ENCODE measurements around the gene TMEM253. TPM values are rescaled to one million over a fixed set of nuclear protein-coding genes. Genes with fewer than 3 reads are reported as not detected.

TMEM253 gene
- total RNA-seq, 1 experiment from 2014 or later = 0.59 TPM

GRCh38 chr14:21103710-21104447, 3.0 kb downstream of the TMEM253 start (continued):
- TF ChIP-seq ZBTB33 (IDR thresholded peaks at IDR 0.05; ENCODE audit: extremely low read depth, insufficient replicate concordance, low read length) = peak; percentile 90
- TF ChIP-seq EZH2phosphoT487 (IDR thresholded peaks at IDR 0.05; ENCODE audit: borderline replicate concordance) = no peak
- peak; percentile 69; the same call in 1 of the 2 replicates for TF ChIP-seq SRF (IDR thresholded peaks at IDR 0.05; ENCODE audit: low read depth)

GRCh38 chr14:21104448-21105060, 3.7 kb downstream of the TMEM253 start:
- H3K27ac ChIP-seq (ENCODE audit: low read depth, low read length) = peak overlapping the region; percentile 95
- H3K36me3 ChIP-seq (ENCODE audit: control insufficient read depth in 1 of 2, insufficient read depth in 2 of 2, low read length in 2 of 2) = no peaks in the 10 kb centered on the region
- ATAC-seq = peak; percentile 59
- no peak overlapping the region for H2AFZ ChIP-seq (ENCODE audit: low read depth, low read length, poor library complexity, severe bottlenecking)
- H3K4me1 ChIP-seq (ENCODE audit: control insufficient read depth in 1 of 2, insufficient read depth in 2 of 2, low read length in 2 of 2) = peaks cover 49 to 73% of the 10 kb centered on the region in 2 experiments
- H3K27me3 ChIP-seq (ENCODE audit: insufficient read depth, low read length) = no peaks in the 10 kb centered on the region
- POLR2A ChIA-PET = interaction anchor here (0.9 to 1.7 kb wide), 4 partner anchors 11 to 90 kb away, joined by 3 to 14 read pairs (median 5); no protein-coding TSS in a partner anchor
- peak overlapping the region; percentile 90 for H3K9ac ChIP-seq (ENCODE audit: low read length)
- intact Hi-C loops (cut with micrococcal nuclease) = loop anchor here (1.0 to 10.0 kb wide), 2 partner anchors 36 to 250 kb away; no protein-coding TSS in a partner anchor
- no peaks in the 10 kb centered on the region for H3K79me2 ChIP-seq (ENCODE audit: insufficient read depth, low read length)
- H3K9me3 ChIP-seq (ENCODE audit: control insufficient read depth in 1 of 2, insufficient read depth in 1 of 2, low read depth in 1 of 2, low read length in 2 of 2) = no peaks in the 10 kb centered on the region
- TF ChIP-seq CBX3 (IDR thresholded peaks at IDR 0.05; ENCODE audit: low read depth) (no peak), ATF3 (IDR thresholded peaks at IDR 0.05) (no peak), SIN3A (IDR thresholded peaks at IDR 0.05; ENCODE audit: low read depth) (no peak; the same call in 1 of the 2 replicates), ZFX (IDR thresholded peaks at IDR 0.05) (0 out of 2 replicates have a peak, but pooled peaks have one; percentile 15), CTCF (IDR thresholded peaks at IDR 0.05 in 2 of 3, conservative IDR thresholded peaks at IDR 0.05 in 1 of 3; ENCODE audit: borderline replicate concordance in 1 of 3, insufficient read depth in 1 of 3, low read depth in 2 of 3, low read length in 2 of 3) (peak; percentile 96 to 97 (median 97)), RAD21 (IDR thresholded peaks at IDR 0.05; ENCODE audit: low read depth) (peak; percentile 91), EGR1 (IDR thresholded peaks at IDR 0.05; ENCODE audit: low read depth) (no peak), YY1 (IDR thresholded peaks at IDR 0.05; ENCODE audit: extremely low read depth, insufficient replicate concordance, low read depth, low read length) (no peak), REST (IDR thresholded peaks at IDR 0.05; ENCODE audit: low read depth) (no peak), POLR2A (IDR thresholded peaks at IDR 0.05; ENCODE audit: borderline replicate concordance, extremely low read depth, insufficient read depth, insufficient read length) (peak; percentile 49), JUND (IDR thresholded peaks at IDR 0.05) (no peak)
- peak overlapping the region; percentile 92 for H3K4me2 ChIP-seq (ENCODE audit: low read length)
- DNase-seq (ENCODE audit: low read depth, low spot score) = peak; percentile 72
- BruUV-seq (replicated peaks) = no TSS peak
- H3K4me3 ChIP-seq (replicated peaks in 1 of 2; ENCODE audit: low read depth in 1 of 2, low read length in 2 of 2) = peak overlapping the region; percentile 69 to 74
- no peaks in the 10 kb centered on the region for H4K20me1 ChIP-seq (ENCODE audit: insufficient read depth)
- RAD21 ChIA-PET (ENCODE audit: low non-redundant PET in 1 of 2, low total read pairs in 2 of 2, uncharacterized antibody in 2 of 2, unreplicated experiment in 2 of 2) = interaction anchor here (0.6 to 1.9 kb wide), 9 partner anchors 12 to 112 kb away, joined by 3 to 16 read pairs (median 6); no protein-coding TSS in a partner anchor
- no peaks in the 10 kb centered on the region for H3K9me2 ChIP-seq (ENCODE audit: insufficient read depth)
- CTCF ChIA-PET = interaction anchor here (0.6 to 3.5 kb wide), 13 partner anchors 10 to 761 kb away, joined by 3 to 60 read pairs (median 4); partner anchors contain the start of genes ARHGEF40 and PARP2
